Measurements from ENCODE around the gene NAPA. TPM values are rescaled to one million over a fixed set of nuclear protein-coding genes. Genes with fewer than 3 reads are reported as not detected.
A peak's percentile ranks its signal among the peaks of the same experiment; 100 is the strongest.

The NAPA gene
- total RNA-seq, 1 donor from 2014 or later, result 63.0 TPM

- no peak for TF ChIP-seq CTCF (conservative IDR thresholded peaks at IDR 0.05)
- Mint-ChIP-seq H3K4me3 (peak overlapping the region; percentile 71), H3K27me3 (peaks cover 92% of the 10 kb centered on the region), H3K27ac (no peak overlapping the region), H3K36me3 (no peaks in the 10 kb centered on the region), H3K4me1 (ENCODE audit: unreplicated experiment) (peaks cover 9% of the 10 kb centered on the region), H3K9me3 (no peaks in the 10 kb centered on the region)
- DNase-seq (ENCODE audit: extremely low spot score, unreplicated experiment), result no peak
Observed at GRCh38 chr19:47445527-47445926, 69.3 kb downstream of the NAPA start.

GRCh38 chr19:47444388-47444821 lies 70.5 kb downstream of the NAPA start:
- no peaks in the 10 kb centered on the region for H3K36me3 Mint-ChIP-seq
- no peak for DNase-seq (ENCODE audit: extremely low spot score, unreplicated experiment)
- H3K27me3 Mint-ChIP-seq, result peaks cover 86% of the 10 kb centered on the region
- no peak overlapping the region for H3K4me3 Mint-ChIP-seq
- H3K27ac Mint-ChIP-seq, result no peak overlapping the region
- H3K9me3 Mint-ChIP-seq, result no peaks in the 10 kb centered on the region
- peaks cover 9% of the 10 kb centered on the region for H3K4me1 Mint-ChIP-seq (ENCODE audit: unreplicated experiment)
- TF ChIP-seq CTCF (conservative IDR thresholded peaks at IDR 0.05), result no peak

- Mint-ChIP-seq H3K27ac (no peak overlapping the region), H3K4me3 (no peak overlapping the region), H3K36me3 (no peaks in the 10 kb centered on the region), H3K27me3 (peaks cover 82% of the 10 kb centered on the region), H3K9me3 (no peaks in the 10 kb centered on the region), H3K4me1 (ENCODE audit: unreplicated experiment) (peaks cover 9% of the 10 kb centered on the region)
- no peak for TF ChIP-seq CTCF (conservative IDR thresholded peaks at IDR 0.05)
- DNase-seq (ENCODE audit: extremely low spot score, unreplicated experiment), result no peak
Observed at GRCh38 chr19:47443331-47443730, 71.5 kb downstream of the NAPA start.

GRCh38 chr19:47438793-47439220 lies 76.1 kb downstream of the NAPA start:
- Mint-ChIP-seq H3K4me3 (no peak overlapping the region), H3K9me3 (no peaks in the 10 kb centered on the region), H3K4me1 (ENCODE audit: unreplicated experiment) (peaks cover 5% of the 10 kb centered on the region), H3K27me3 (peaks cover 64% of the 10 kb centered on the region), H3K27ac (no peak overlapping the region), H3K36me3 (no peaks in the 10 kb centered on the region)
- no peak for TF ChIP-seq CTCF (conservative IDR thresholded peaks at IDR 0.05)
- no peak for DNase-seq (ENCODE audit: extremely low spot score, unreplicated experiment)

Other genes with a start within 250 kb of the NAPA start
- 8.2 and 9.6 TPM in 2 replicates for gene INAFM1, start 240.2 kb downstream of the NAPA start, total RNA-seq (ENCODE audit: low replicate concordance)
- 0.93 and 1.0 TPM in 2 replicates for gene C5AR1, start 205.2 kb downstream of the NAPA start, total RNA-seq (ENCODE audit: low replicate concordance)
- gene C5AR2, start 182.9 kb downstream of the NAPA start, total RNA-seq (ENCODE audit: low replicate concordance), result 0.07 TPM in 1 of 2 replicates, not detected in the other
- 24.5 and 32.9 TPM in 2 replicates for gene DHX34, start 165.7 kb downstream of the NAPA start, total RNA-seq (ENCODE audit: low replicate concordance)
- 29.2 and 43.2 TPM in 2 replicates for gene MEIS3, start 95.5 kb downstream of the NAPA start, total RNA-seq (ENCODE audit: low replicate concordance)
- gene SLC8A2, start 43.2 kb downstream of the NAPA start, total RNA-seq (ENCODE audit: low replicate concordance), result 1.2 and 1.3 TPM in 2 replicates
- gene KPTN, start 30.8 kb downstream of the NAPA start, total RNA-seq (ENCODE audit: low replicate concordance), result 9.6 and 21.2 TPM in 2 replicates
- gene ZNF541, start 58.1 kb upstream of the NAPA start, total RNA-seq (ENCODE audit: low replicate concordance), result not detected in 2 replicates
- gene BICRA, start 94.1 kb upstream of the NAPA start, total RNA-seq (ENCODE audit: low replicate concordance), result 22.9 and 23.5 TPM in 2 replicates
- 10.3 and 21.0 TPM in 2 replicates for gene EHD2, start 198.4 kb upstream of the NAPA start, total RNA-seq (ENCODE audit: low replicate concordance)
- 274 and 291 TPM in 2 replicates for gene NOP53, start 230.5 kb upstream of the NAPA start, total RNA-seq (ENCODE audit: low replicate concordance)